GM12892 (cell line): ENCODE measurements around the gene VWA2.

Experiments used
- POLR2A ChIP-seq: IDR thresholded peaks from 2 replicates; pipeline ENCODE4 v1.6.1; 2011; ENCODE audit warnings: low read depth, low read length, control low read depth
- POLR2AphosphoS5 ChIP-seq: IDR thresholded peaks from 2 replicates; pipeline ENCODE4 v1.6.1; 2011; ENCODE audit warnings: low read depth, low read length, control low read depth
- TAF1 ChIP-seq: IDR thresholded peaks from 2 replicates; pipeline ENCODE4 v1.6.1; 2011; ENCODE audit warnings: low read depth, mild to moderate bottlenecking, control low read depth, low read length, borderline replicate concordance

DNA sequence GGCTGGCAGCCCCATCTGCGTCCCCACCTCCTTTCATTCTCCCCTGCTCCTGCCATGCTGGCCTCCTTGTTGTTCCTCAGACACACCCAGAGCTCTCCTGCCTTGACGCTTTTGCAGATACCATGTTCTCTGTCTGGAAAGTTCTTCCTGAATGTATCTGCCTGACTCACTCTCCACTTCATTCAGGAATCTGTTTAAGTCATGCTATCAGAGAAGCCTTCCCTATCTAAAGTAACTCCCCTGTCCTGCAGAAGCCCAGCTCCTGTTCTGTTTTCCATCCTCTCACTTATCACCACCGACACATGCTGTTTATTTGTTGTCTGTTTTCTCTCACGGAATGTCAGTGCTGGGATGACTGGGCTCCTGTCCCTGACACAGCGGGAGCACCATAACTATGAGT, 83.3 kb downstream of the VWA2 start:
- TF ChIP-seq TAF1 = no peak
- TF ChIP-seq POLR2AphosphoS5 = no peak
- TF ChIP-seq POLR2A = no peak
